ENCODE data around the gene ADGRE2.
"Not testable (repeated sequence)": the region's sequence is repeated elsewhere in the genome, so short reads cannot be mapped to it uniquely, and the experiment has no call there.

GRCh38 chr19:14784730-14785101 lies 6.4 kb upstream of the ADGRE2 start:
- not testable (repeated sequence) for TF ChIP-seq CTCF (IDR thresholded peaks at IDR 0.05; ENCODE audit: low read length); EZH2 (IDR thresholded peaks at IDR 0.05; ENCODE audit: borderline replicate concordance, low read length)

Measured in OCI-LY1 (cell line).